HepG2 (cell line): ENCODE data around the gene FGGY. TPM values are rescaled to one million over a fixed set of nuclear protein-coding genes. Genes with fewer than 3 reads are reported as not detected.

Experiments used
- ATAC-seq: fragments of 200-7000 bp; cut with Tn5 transposase; 3 replicates; pipeline ENCODE4 v1.9.1; 2020; ENCODE audit warnings: mild to moderate bottlenecking, moderate library complexity
- BruUV-seq: library from RNA; stranded (reverse); fragments of 400-500 nt; replicated peaks from 2 replicates; lab custom pipeline; 2021; lab: Mats Ljungman, UMichigan
- CTCF ChIA-PET: fragments of 300-600 bp; formaldehyde crosslinking; extraction: SDS; loops from one replicate; lab custom pipeline; 2021; ENCODE audit warnings: low total read pairs, inconsistent platforms, low intra/inter-chr PET ratio; lab: Yijun Ruan, JAX
- POLR2A ChIA-PET: fragments of 350-600 bp; sonication (Branson Sonifier 250); formaldehyde crosslinking; loops from one replicate; lab custom pipeline; 2020; ENCODE audit warnings: antibody characterized with exemption, inconsistent platforms; lab: Yijun Ruan, JAX
- DNase-seq: peaks from one replicate; pipeline ENCODE4 v3.0.0-alpha.2; 2015; ENCODE audit warnings: low spot score
- FAIRE-seq: peaks from 3 replicates; lab custom pipeline; 2011; peaks lifted over from hg19 to GRCh38; lab: Jason Lieb, UNC
- H2AFZ ChIP-seq: one replicate; pipeline ENCODE4 v1.6.1; 2011; ENCODE audit warnings: low read length, inconsistent platforms
- H3K27ac ChIP-seq: fragments of 300-600 bp; 3 replicates; pipeline ENCODE4 v1.8.0; 2011; ENCODE audit warnings: mixed run types, mild to moderate bottlenecking, mixed read lengths, low read length, inconsistent platforms; ENCODE audit not compliant: insufficient read depth; ENCODE audit errors: extremely low read length
- H3K27me3 ChIP-seq, 2 experiments: fragments of 200-600 bp in 1 of 2; 2 replicates in 1 of 2; 3 replicates in 1 of 2; pipeline versions ENCODE4 v1.6.0 to v1.8.0; 2011; ENCODE audit warnings: low read length in 2 of 2, mild to moderate bottlenecking in 2 of 2, moderate library complexity in 2 of 2, inconsistent platforms in 1 of 2; ENCODE audit not compliant: insufficient read depth in 2 of 2, control insufficient read depth in 1 of 2
- H3K36me3 ChIP-seq, 2 experiments: fragments of 200-600 bp in 1 of 2; replicated peaks in 1 of 2; 2 replicates in 1 of 2; 3 replicates in 1 of 2; pipeline versions ENCODE4 v1.5.1 to v1.8.0; 2011; ENCODE audit warnings: low read length in 2 of 2, inconsistent platforms in 1 of 2; ENCODE audit not compliant: insufficient read depth in 2 of 2, control insufficient read depth in 1 of 2
- H3K4me1 ChIP-seq: 2 replicates; pipeline ENCODE4 v1.5.1; 2012; ENCODE audit warnings: low read length, inconsistent platforms; ENCODE audit not compliant: insufficient read depth
- H3K4me2 ChIP-seq: 2 replicates; pipeline ENCODE4 v1.6.0; 2011; ENCODE audit warnings: low read depth, low read length, inconsistent platforms
- H3K4me3 ChIP-seq, 3 experiments: fragments of 200-600 bp in 1 of 3; sonication (generic), shearing (Covaris generic) in 1 of 3; replicated peaks in 1 of 3; 2 replicates each; pipeline ENCODE4 v1.5.1; 2011 to 2016; ENCODE audit warnings: low read length in 3 of 3, inconsistent platforms in 2 of 3, low read depth in 2 of 3, mild to moderate bottlenecking in 2 of 3, control low read depth in 1 of 3, mixed read lengths in 1 of 3; ENCODE audit not compliant: insufficient read depth in 1 of 3
- H3K79me2 ChIP-seq: one replicate; pipeline ENCODE4 v1.6.1; 2011; ENCODE audit warnings: low read length, inconsistent platforms; ENCODE audit not compliant: insufficient read depth
- H3K9ac ChIP-seq: 2 replicates; pipeline ENCODE4 v1.6.0; 2011; ENCODE audit warnings: mild to moderate bottlenecking, low read depth, low read length, inconsistent platforms; ENCODE audit not compliant: insufficient read depth
- H3K9me3 ChIP-seq: 2 replicates; pipeline ENCODE4 v1.5.1; 2012; ENCODE audit warnings: mild to moderate bottlenecking, low read length
- H4K20me1 ChIP-seq: 2 replicates; pipeline ENCODE4 v1.6.0; 2011; ENCODE audit warnings: inconsistent platforms, mild to moderate bottlenecking, low read length, moderate library complexity; ENCODE audit not compliant: insufficient read depth
- AGO1 ChIP-seq: fragments of 200-400 bp; formaldehyde crosslinking; IDR thresholded peaks from 2 replicates; pipeline ENCODE4 v1.6.1; 2017; ENCODE audit warnings: mild to moderate bottlenecking, low read depth, low read length, moderate library complexity; ENCODE audit not compliant: poor library complexity, severe bottlenecking
- FOSL2 ChIP-seq: sonication (generic); formaldehyde crosslinking; IDR thresholded peaks from 2 replicates; pipeline ENCODE4 v1.4.0; 2020; ENCODE audit warnings: missing genetic modification reagents
- SOX13 ChIP-seq, 3 experiments: fragments of 450-650 bp in 1 of 3; sonication (generic) in 1 of 3; formaldehyde crosslinking in 1 of 3; IDR thresholded peaks in 2 of 3; conservative IDR thresholded peaks in 1 of 3; 2 replicates each; pipeline versions ENCODE4 v1.5.0 to v1.6.1; 2016 to 2020; ENCODE audit warnings: antibody characterized with exemption in 1 of 3, mild to moderate bottlenecking in 1 of 3, missing compliant biosample characterization in 1 of 3, missing genetic modification reagents in 1 of 3, moderate library complexity in 1 of 3
- THYN1 ChIP-seq: sonication (generic); formaldehyde crosslinking; IDR thresholded peaks from 2 replicates; pipeline ENCODE4 v1.8.1; 2023; ENCODE audit warnings: low read depth, mild to moderate bottlenecking, moderate library complexity, missing genetic modification reagents, borderline replicate concordance
- ZNF3 ChIP-seq: IDR thresholded peaks from 2 replicates; pipeline ENCODE4 v1.7.0; 2017; ENCODE audit warnings: inconsistent platforms
- ZNF530 ChIP-seq: sonication (generic); formaldehyde crosslinking; IDR thresholded peaks from 2 replicates; pipeline ENCODE4 v1.5.0; 2020; ENCODE audit warnings: low read depth, mild to moderate bottlenecking, missing genetic modification reagents
- WGBS: methylation state at CpG from one replicate; pipeline ENCODE4 v1.1.6; 2017; ENCODE audit warnings: low lambda C conversion rate; 5-methylcytosine and 5-hydroxymethylcytosine counted together
- in situ Hi-C: cut with HindIII; loops from 2 replicates; pipeline ENCODE4 v1.10.0; 2017; ENCODE audit warnings: low pct_unique_long_range_greater_than_20kb; ENCODE audit not compliant: extremely low pct_ligation_motif_present
- intact Hi-C: fragments of 100-400 bp; cut with micrococcal nuclease; formaldehyde crosslinking; loops from one replicate; pipeline ENCODE4 v1.10.0; 2022; ENCODE audit not compliant: unreplicated experiment
- polyA plus RNA-seq, 8 experiments: library from polyadenylated mRNA; depleted of rRNA in 3 of 8; stranded (reverse) in 7 of 8; unstranded in 1 of 8; fragments of >200 nt; fragmentation: Illumina TruSeq in 4 of 8; extraction: Trizol in 4 of 8; gene quantifications; 2 replicates each; pipeline versions ENCODE4 v1.2.1 to v1.2.3, GENCODE V29; 2011 to 2016; ENCODE audit warnings: low read depth in 4 of 8, missing spikeins in 1 of 8, mixed read lengths in 1 of 8; ENCODE audit not compliant: insufficient read depth in 1 of 8
- total RNA-seq, 5 experiments: library from RNA; depleted of rRNA; stranded (reverse); fragments of >200 nt; fragmentation: Illumina TruSeq; extraction: Trizol; gene quantifications; 2 replicates each; pipeline ENCODE4 v1.2.3, GENCODE V29; 2016; ENCODE audit warnings: low read depth in 1 of 5
- TF ChIP-seq, protein P1 (sequence below): IDR thresholded peaks from 2 replicates; pipeline ENCODE4 v1.4.0; 2020; ENCODE audit warnings: mild to moderate bottlenecking, missing genetic modification reagents

Gene FGGY
- total and polyA plus RNA-seq, 2 of the 13 experiments (the other 11 are each of a cell fraction or from before 2014, with no cell fraction given): 15.7 to 27.5 TPM

DNA sequence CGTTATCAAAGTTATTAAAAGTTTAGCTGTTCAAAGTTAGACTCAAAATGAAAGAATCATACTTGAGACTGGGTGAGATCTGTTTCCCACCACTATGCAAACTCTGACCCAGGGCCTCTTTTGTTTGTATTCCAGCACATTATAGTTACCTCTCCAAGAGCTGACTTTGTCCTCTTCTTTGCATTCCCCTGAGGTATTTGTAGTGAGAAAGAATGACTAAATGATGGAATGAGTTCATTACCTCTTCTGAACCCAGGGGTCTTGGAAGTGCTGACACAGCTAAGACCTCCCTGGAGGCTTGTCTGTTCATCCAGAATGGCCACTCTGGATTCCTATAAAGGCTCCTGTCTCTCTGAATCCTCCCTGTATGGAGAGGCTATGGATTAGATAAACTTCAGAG, 62.4 kb downstream of the FGGY start (continued):
- TF ChIP-seq, protein P1, sequence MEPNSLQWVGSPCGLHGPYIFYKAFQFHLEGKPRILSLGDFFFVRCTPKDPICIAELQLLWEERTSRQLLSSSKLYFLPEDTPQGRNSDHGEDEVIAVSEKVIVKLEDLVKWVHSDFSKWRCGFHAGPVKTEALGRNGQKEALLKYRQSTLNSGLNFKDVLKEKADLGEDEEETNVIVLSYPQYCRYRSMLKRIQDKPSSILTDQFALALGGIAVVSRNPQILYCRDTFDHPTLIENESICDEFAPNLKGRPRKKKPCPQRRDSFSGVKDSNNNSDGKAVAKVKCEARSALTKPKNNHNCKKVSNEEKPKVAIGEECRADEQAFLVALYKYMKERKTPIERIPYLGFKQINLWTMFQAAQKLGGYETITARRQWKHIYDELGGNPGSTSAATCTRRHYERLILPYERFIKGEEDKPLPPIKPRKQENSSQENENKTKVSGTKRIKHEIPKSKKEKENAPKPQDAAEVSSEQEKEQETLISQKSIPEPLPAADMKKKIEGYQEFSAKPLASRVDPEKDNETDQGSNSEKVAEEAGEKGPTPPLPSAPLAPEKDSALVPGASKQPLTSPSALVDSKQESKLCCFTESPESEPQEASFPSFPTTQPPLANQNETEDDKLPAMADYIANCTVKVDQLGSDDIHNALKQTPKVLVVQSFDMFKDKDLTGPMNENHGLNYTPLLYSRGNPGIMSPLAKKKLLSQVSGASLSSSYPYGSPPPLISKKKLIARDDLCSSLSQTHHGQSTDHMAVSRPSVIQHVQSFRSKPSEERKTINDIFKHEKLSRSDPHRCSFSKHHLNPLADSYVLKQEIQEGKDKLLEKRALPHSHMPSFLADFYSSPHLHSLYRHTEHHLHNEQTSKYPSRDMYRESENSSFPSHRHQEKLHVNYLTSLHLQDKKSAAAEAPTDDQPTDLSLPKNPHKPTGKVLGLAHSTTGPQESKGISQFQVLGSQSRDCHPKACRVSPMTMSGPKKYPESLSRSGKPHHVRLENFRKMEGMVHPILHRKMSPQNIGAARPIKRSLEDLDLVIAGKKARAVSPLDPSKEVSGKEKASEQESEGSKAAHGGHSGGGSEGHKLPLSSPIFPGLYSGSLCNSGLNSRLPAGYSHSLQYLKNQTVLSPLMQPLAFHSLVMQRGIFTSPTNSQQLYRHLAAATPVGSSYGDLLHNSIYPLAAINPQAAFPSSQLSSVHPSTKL (CRISPR knock-in tag): peak; percentile 59
- TF ChIP-seq ZNF530 (no peak), AGO1 (no peak), THYN1 (no peak), SOX13 (IDR thresholded peaks at IDR 0.05) (no peak), SOX13 (CRISPR knock-in tag; conservative IDR thresholded peaks at IDR 0.05 in 1 of 2, IDR thresholded peaks at IDR 0.05 in 1 of 2) (peak in 1 of 2 experiments; percentile 39; a peak in 1 of 4 replicates)
- TF ChIP-seq, all 625 proteins: peak for 13

DNA sequence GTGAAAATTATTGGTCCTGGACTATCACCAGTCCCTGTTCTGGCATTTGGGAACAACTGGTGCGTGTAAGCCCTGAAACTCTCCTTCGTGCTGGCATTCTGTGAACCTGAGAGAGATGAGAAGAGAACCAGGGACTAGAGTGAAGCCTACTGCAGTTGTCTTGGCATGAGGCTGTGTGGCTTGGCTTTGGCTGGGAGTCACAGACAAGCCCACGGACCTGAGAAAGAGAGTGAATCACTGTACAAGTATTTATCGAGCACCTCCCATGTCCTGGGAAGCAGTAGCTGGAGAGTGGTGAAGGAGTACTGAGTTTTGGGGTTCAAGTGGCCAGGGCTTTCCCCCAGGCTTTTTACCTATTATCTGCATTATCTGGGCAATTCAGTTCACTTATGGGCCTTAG, 63.3 kb downstream of the FGGY start:
- Histone ChIP-seq H3K9ac (no peak overlapping the region), H3K4me1 (peaks cover 55% of the 10 kb centered on the region), H3K27ac (peak overlapping the region; percentile 51), H3K27me3 (no peaks in the 10 kb centered on the region), H3K9me3 (no peaks in the 10 kb centered on the region), H3K36me3 (no peaks in the 10 kb centered on the region), H2AFZ (no peak overlapping the region), H3K4me3 (no peak overlapping the region), H3K4me2 (no peak overlapping the region), H4K20me1 (no peaks in the 10 kb centered on the region), H3K79me2 (no peaks in the 10 kb centered on the region)
- TF ChIP-seq ZNF3 (CRISPR knock-in tag): no peak
- TF ChIP-seq FOSL2: 0 out of 2 replicates have a peak, but pooled peaks have one; percentile 18
- WGBS: 97% methylated on average over 4 of the region's 4 CpGs
- ATAC-seq: no peak
- in situ Hi-C loops (no loop called here), intact Hi-C loops (no loop called here)
- ChIA-PET POLR2A (interaction anchor here (1.7 kb wide), 1 partner anchor 64 kb away, joined by 5 read pairs; no protein-coding TSS in a partner anchor), CTCF (no interaction called here)
- BruUV-seq: no TSS peak
- no peak for FAIRE-seq
- no peak for DNase-seq
